Measurements from ENCODE around the gene SPTY2D1. TPM values are rescaled to one million over a fixed set of nuclear protein-coding genes. Genes with fewer than 3 reads are reported as not detected.

SPTY2D1 gene
- total RNA-seq, 1 experiment from 2014 or later: 23.7 TPM

- Histone ChIP-seq H3K27ac (no peak overlapping the region), H3F3A (ENCODE audit: insufficient read depth, low read depth) (0 out of 2 replicates have a peak, but pooled peaks cover 8% of the 10 kb centered on the region), H2AFZ (no peak overlapping the region), H3K79me2 (ENCODE audit: low read depth) (0 out of 2 replicates have a peak, but pooled peaks cover 4% of the 10 kb centered on the region), H3K4me3 (no peak overlapping the region), H3K4me1 (replicated peaks; ENCODE audit: insufficient read depth) (no peaks in the 10 kb centered on the region), H3K4me2 (no peak overlapping the region), H4K20me1 (ENCODE audit: insufficient read depth) (peaks cover 27% of the 10 kb centered on the region; the same call in 1 of the 2 replicates), H3K9me2 (ENCODE audit: insufficient read depth) (no peaks in the 10 kb centered on the region), H3K27me3 (ENCODE audit: insufficient read depth, low read depth) (no peaks in the 10 kb centered on the region), H3K9me3 (ENCODE audit: insufficient read depth, low read depth) (no peaks in the 10 kb centered on the region), H3K36me3 (ENCODE audit: low read depth) (peaks cover 25% of the 10 kb centered on the region)
- intact Hi-C loops (cut with micrococcal nuclease; ENCODE audit: unreplicated experiment): no loop called here
- TF ChIP-seq EZH2 (IDR thresholded peaks at IDR 0.05; ENCODE audit: low read depth): no peak
- TF ChIP-seq CTCF (conservative IDR thresholded peaks at IDR 0.05): no peak
- BruUV-seq (replicated peaks): no TSS peak
- no peak for DNase-seq
- ChIA-PET POLR2A (ENCODE audit: unreplicated experiment) (no interaction called here), CTCF (no interaction called here)
Observed at GRCh38 chr11:18612394-18612793, 21.7 kb downstream of the SPTY2D1 start.

- ChIA-PET POLR2A (ENCODE audit: unreplicated experiment) (interaction anchor here (0.7 kb wide), 1 partner anchor 1327 kb away, joined by 5 read pairs; no protein-coding TSS in a partner anchor), CTCF (interaction anchor here (0.6 kb wide), 1 partner anchor 348 kb away, joined by 4 read pairs; no protein-coding TSS in a partner anchor)
- Histone ChIP-seq H3K27me3 (ENCODE audit: insufficient read depth, low read depth) (no peaks in the 10 kb centered on the region), H3K9me2 (ENCODE audit: insufficient read depth) (no peaks in the 10 kb centered on the region), H3K79me2 (ENCODE audit: low read depth) (0 out of 2 replicates have a peak, but pooled peaks cover 4% of the 10 kb centered on the region), H3F3A (ENCODE audit: insufficient read depth, low read depth) (0 out of 2 replicates have a peak, but pooled peaks cover 8% of the 10 kb centered on the region), H3K4me3 (no peak overlapping the region), H3K27ac (no peak overlapping the region), H2AFZ (no peak overlapping the region), H3K4me1 (replicated peaks; ENCODE audit: insufficient read depth) (no peaks in the 10 kb centered on the region), H3K36me3 (ENCODE audit: low read depth) (peaks cover 25% of the 10 kb centered on the region), H4K20me1 (ENCODE audit: insufficient read depth) (peaks cover 26% of the 10 kb centered on the region; the same call in 1 of the 2 replicates), H3K9me3 (ENCODE audit: insufficient read depth, low read depth) (no peaks in the 10 kb centered on the region), H3K4me2 (no peak overlapping the region)
- intact Hi-C loops (cut with micrococcal nuclease; ENCODE audit: unreplicated experiment): no loop called here
- TF ChIP-seq EZH2 (IDR thresholded peaks at IDR 0.05; ENCODE audit: low read depth): no peak
- TF ChIP-seq CTCF (conservative IDR thresholded peaks at IDR 0.05): no peak
- DNase-seq: no peak
- no TSS peak for BruUV-seq (replicated peaks)
Observed at GRCh38 chr11:18611196-18611595, 22.9 kb downstream of the SPTY2D1 start.

- no TSS peak for BruUV-seq (replicated peaks)
- no peak overlapping the region for H2AFZ ChIP-seq
Observed at GRCh38 chr11:18608376-18608775, 25.8 kb downstream of the SPTY2D1 start.

More at GRCh38 chr11:18608376-18608775, 25.8 kb downstream of the SPTY2D1 start:
- TF ChIP-seq EZH2 (IDR thresholded peaks at IDR 0.05; ENCODE audit: low read depth) (no peak), CTCF (conservative IDR thresholded peaks at IDR 0.05) (no peak)
- Histone ChIP-seq H3K9me3 (ENCODE audit: insufficient read depth, low read depth) (no peaks in the 10 kb centered on the region), H3K4me1 (replicated peaks; ENCODE audit: insufficient read depth) (no peaks in the 10 kb centered on the region), H3F3A (ENCODE audit: insufficient read depth, low read depth) (peaks cover 8% of the 10 kb centered on the region; the same call in 1 of the 2 replicates), H3K27ac (no peak overlapping the region), H4K20me1 (ENCODE audit: insufficient read depth) (peaks cover 14% of the 10 kb centered on the region; the same call in 1 of the 2 replicates), H3K36me3 (ENCODE audit: low read depth) (peaks cover 13% of the 10 kb centered on the region), H3K4me2 (no peak overlapping the region), H3K79me2 (ENCODE audit: low read depth) (no peaks in the 10 kb centered on the region), H3K4me3 (no peak overlapping the region), H3K9me2 (ENCODE audit: insufficient read depth) (no peaks in the 10 kb centered on the region), H3K27me3 (ENCODE audit: insufficient read depth, low read depth) (no peaks in the 10 kb centered on the region)
- DNase-seq: no peak
- ChIA-PET POLR2A (ENCODE audit: unreplicated experiment) (interaction anchor here (0.6 kb wide), 2 partner anchors 29 to 1503 kb away, joined by 3 read pairs; no protein-coding TSS in a partner anchor), CTCF (interaction anchor here (0.6 kb wide), 1 partner anchor 672 kb away, joined by 5 read pairs; no protein-coding TSS in a partner anchor)
- intact Hi-C loops (cut with micrococcal nuclease; ENCODE audit: unreplicated experiment): no loop called here

All from PC-9 (cell line).